Epithelial cell of prostate (primary cell): ENCODE measurements around the gene BAZ2B.

Source experiments
- DNase-seq: peaks from one replicate; pipeline ENCODE4 v3.0.0-alpha.2; 2011; ENCODE audit warnings: low read depth, low spot score
- H3K27ac ChIP-seq: fragments of 450-650 bp; 2 replicates; pipeline ENCODE4 v1.5.1; 2017; ENCODE audit warnings: mild to moderate bottlenecking

BAZ2B gene

GRCh38 chr2:159286709-159287441, 329.5 kb downstream of the BAZ2B start:
- peak overlapping the region; percentile 71 for H3K27ac ChIP-seq
- DNase-seq = peak; percentile 44

- no peak for DNase-seq
- H3K27ac ChIP-seq = peak within 1 kb of the TSS; percentile 71
Measured at GRCh38 chr2:159285929-159286708, 330.2 kb downstream of the BAZ2B start, which contains the start of gene WDSUB1. Gene WDSUB1 (minus strand): TSS chr2:159286703. CDS start chr2:159283069, 3,634 bp downstream.

GRCh38 chr2:159285433-159285832, 330.9 kb downstream of the BAZ2B start:
- no peak overlapping the region for H3K27ac ChIP-seq

DNA sequence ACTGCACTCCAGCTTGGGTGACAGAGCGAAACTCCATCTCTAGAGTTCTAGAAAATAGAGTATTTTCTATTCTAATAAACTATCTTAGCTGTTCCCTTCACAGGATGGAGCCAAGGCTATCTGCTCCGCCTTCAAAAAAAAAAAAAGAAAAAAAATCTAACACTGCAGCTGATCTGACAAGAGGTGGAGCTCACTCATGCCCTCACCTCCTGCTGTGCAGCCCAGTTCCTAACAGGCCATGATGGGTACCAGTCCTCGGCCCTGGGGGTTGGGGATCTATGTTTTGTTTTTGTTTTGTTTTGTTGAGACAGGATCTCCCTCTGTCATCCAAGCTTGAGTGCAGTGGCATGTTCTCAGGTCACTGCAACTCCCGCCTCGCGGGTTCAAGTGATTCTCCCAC, 332.8 kb downstream of the BAZ2B start:
- DNase-seq = no peak
- H3K27ac ChIP-seq = no peak overlapping the region

More at GRCh38 chr2:159285433-159285832, 330.9 kb downstream of the BAZ2B start:
- no peak for DNase-seq

DNA sequence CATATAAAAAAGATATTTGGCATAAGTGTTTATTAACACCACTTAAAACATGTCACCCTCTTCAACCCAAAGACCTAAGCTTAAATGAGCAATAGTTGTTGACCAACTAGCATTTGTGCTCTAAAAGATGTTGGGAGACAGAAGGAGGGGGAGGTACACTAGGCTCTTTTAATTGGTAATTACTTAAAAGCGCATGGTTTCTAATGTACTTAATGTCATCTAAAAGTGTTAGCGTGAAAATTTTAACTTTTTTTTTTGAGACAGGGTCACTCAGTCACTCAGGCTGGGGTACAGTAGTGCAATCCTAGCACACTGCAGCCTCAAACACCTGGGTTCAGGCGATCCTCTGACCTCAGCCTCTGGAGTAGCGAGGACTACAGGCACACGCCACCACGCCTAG, 335.3 kb downstream of the BAZ2B start:
- H3K27ac ChIP-seq = no peak overlapping the region
- DNase-seq = no peak

DNA sequence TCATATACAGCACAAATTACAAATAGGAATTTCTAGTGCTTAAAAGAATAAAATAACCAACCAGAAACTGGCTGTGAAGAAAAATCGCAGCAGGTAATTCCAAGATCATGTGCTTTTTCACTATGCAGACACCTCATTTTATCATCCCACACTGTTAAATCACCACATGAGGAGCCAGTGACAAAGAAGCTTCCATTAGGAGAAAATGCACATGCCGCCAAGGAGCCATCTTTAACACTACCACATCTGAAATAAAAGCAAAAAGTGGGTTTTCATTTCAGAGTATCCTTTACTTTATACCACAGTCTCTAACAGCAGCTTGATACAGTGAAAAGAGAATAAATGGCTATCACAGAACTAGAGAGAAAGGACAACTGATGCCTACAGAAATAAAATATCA, 336.6 kb downstream of the BAZ2B start:
- no peak overlapping the region for H3K27ac ChIP-seq
- no peak for DNase-seq

- no peak for DNase-seq
- H3K27ac ChIP-seq = no peak overlapping the region
Measured at GRCh38 chr2:159275111-159275510, 341.2 kb downstream of the BAZ2B start.

GRCh38 chr2:159272156-159272555, 344.2 kb downstream of the BAZ2B start:
- DNase-seq = no peak
- H3K27ac ChIP-seq = no peak overlapping the region

DNA sequence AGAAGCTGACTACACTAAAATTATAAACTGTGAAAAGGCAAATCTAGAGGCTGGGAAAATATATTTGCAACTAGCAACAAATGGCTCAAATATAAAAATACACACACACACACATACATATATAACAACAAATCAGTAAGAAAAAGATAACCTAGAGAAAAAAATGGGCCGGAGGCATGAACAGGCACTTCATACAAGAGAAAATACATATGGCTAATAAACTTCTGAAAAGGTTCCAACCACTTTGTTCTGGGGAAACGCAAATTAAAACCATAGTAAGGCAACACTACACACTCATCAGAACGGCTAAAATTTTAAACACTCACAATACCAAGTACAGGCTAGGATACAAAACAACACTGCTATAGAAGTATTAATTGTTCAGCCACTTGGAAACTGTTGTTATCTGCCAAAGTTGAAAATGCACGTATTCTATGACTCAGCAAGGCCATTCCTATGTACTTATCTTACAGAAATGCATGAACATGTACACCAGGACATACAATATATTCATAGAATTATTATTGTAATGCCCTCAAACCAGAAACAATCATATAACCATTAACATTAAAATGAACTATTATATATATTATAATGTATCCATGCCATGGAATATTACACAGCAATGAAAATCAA, 345.5 kb downstream of the BAZ2B start:
- no peak overlapping the region for H3K27ac ChIP-seq
- DNase-seq = no peak
